Smooth muscle cell (in vitro differentiated cells): Measurements from ENCODE around the gene GRPEL2. TPM values are rescaled to one million over a fixed set of nuclear protein-coding genes. Genes with fewer than 3 reads are reported as not detected.

Experiments
- DNase-seq: peaks from one replicate; lab custom pipeline; 2025; ENCODE audit not compliant: unreplicated experiment; lab: John Stamatoyannopoulos, UW
- H2AFZ ChIP-seq: fragments of 200-600 bp; sonication (generic); 2 replicates; pipeline ENCODE4 v1.6.0; 2016; ENCODE audit warnings: antibody characterized with exemption, low read depth, mild to moderate bottlenecking
- H3F3A ChIP-seq: fragments of 200-600 bp; sonication (generic); 2 replicates; pipeline ENCODE4 v1.6.0; 2017; ENCODE audit warnings: antibody characterized with exemption, low read depth
- H3K27ac ChIP-seq: fragments of 200-600 bp; sonication (generic); 2 replicates; pipeline ENCODE4 v1.5.1; 2016; ENCODE audit warnings: low read depth, mild to moderate bottlenecking
- H3K27me3 ChIP-seq: fragments of 200-600 bp; sonication (generic); 2 replicates; pipeline ENCODE4 v1.6.1; 2016; ENCODE audit warnings: low read depth, mild to moderate bottlenecking
- H3K36me3 ChIP-seq: fragments of 200-600 bp; sonication (generic); 2 replicates; pipeline ENCODE4 v1.5.1; 2016; ENCODE audit warnings: low read depth
- H3K4me1 ChIP-seq: fragments of 200-600 bp; sonication (generic); 2 replicates; pipeline ENCODE4 v1.5.1; 2016; ENCODE audit warnings: low read depth
- H3K4me2 ChIP-seq: fragments of 200-600 bp; sonication (generic); 2 replicates; pipeline ENCODE4 v1.6.0; 2016; ENCODE audit warnings: mild to moderate bottlenecking
- H3K4me3 ChIP-seq: fragments of 200-600 bp; sonication (generic); 2 replicates; pipeline ENCODE4 v1.5.1; 2016; ENCODE audit warnings: mild to moderate bottlenecking
- H3K79me2 ChIP-seq: fragments of 200-600 bp; sonication (generic); 2 replicates; pipeline ENCODE4 v1.6.0; 2016; ENCODE audit warnings: low read depth, mild to moderate bottlenecking
- H3K9ac ChIP-seq: fragments of 200-600 bp; sonication (generic); 2 replicates; pipeline ENCODE4 v1.6.0; 2016; ENCODE audit warnings: low read depth
- H3K9me3 ChIP-seq: fragments of 200-600 bp; sonication (generic); replicated peaks from 2 replicates; pipeline ENCODE4 v1.5.1; 2016; ENCODE audit warnings: low read depth
- H4K20me1 ChIP-seq: fragments of 200-600 bp; sonication (generic); 2 replicates; pipeline ENCODE4 v1.6.0; 2016; ENCODE audit warnings: low read depth
- CTCF ChIP-seq: fragments of 200-600 bp; sonication (generic); IDR thresholded peaks from 2 replicates; pipeline ENCODE4 v1.5.1; 2017; ENCODE audit warnings: borderline replicate concordance, mild to moderate bottlenecking, antibody characterized with exemption; ENCODE audit not compliant: insufficient read depth, poor library complexity, severe bottlenecking
- WGBS: methylation state at CpG from one replicate; pipeline ENCODE4 v1.1.7; 2016; ENCODE audit warnings: low lambda C conversion rate; 5-methylcytosine and 5-hydroxymethylcytosine counted together
- polyA plus RNA-seq: library from polyadenylated mRNA; unstranded; fragments of >200 nt; fragmentation: Nextera tagmentation; extraction: Ambion mirVana; gene quantifications from 2 replicates; pipeline ENCODE4 v1.2.1, GENCODE V29; 2016
- total RNA-seq: library from RNA; depleted of rRNA; stranded (reverse); fragments of >200 nt; gene quantifications from 2 replicates; pipeline ENCODE4 v1.2.3, GENCODE V29; 2014

Gene GRPEL2
- total and polyA plus RNA-seq, 2 experiments from 2014 or later = 5.2 to 13.0 TPM

- no peaks in the 10 kb centered on the region for H3K27me3 ChIP-seq
- no peak overlapping the region for H3K4me3 ChIP-seq
- H3K4me1 ChIP-seq = peaks cover 15% of the 10 kb centered on the region
- H4K20me1 ChIP-seq = no peaks in the 10 kb centered on the region
- peak overlapping the region; percentile 47 for H2AFZ ChIP-seq
- H3K9ac ChIP-seq = no peak overlapping the region
- no peaks in the 10 kb centered on the region for H3K36me3 ChIP-seq
- no peaks in the 10 kb centered on the region for H3K9me3 ChIP-seq
- no peaks in the 10 kb centered on the region for H3K79me2 ChIP-seq
- H3K4me2 ChIP-seq = peak overlapping the region; percentile 20
- peak overlapping the region; percentile 91 for H3K27ac ChIP-seq
- DNase-seq = no peak
- no peak for TF ChIP-seq CTCF
- peaks cover 31% of the 10 kb centered on the region for H3F3A ChIP-seq
Measured at GRCh38 chr5:149399775-149400174, 54.5 kb downstream of the GRPEL2 start.

- H4K20me1 ChIP-seq = no peaks in the 10 kb centered on the region
- 19% methylated on average over 6 of the region's 6 CpGs for WGBS
- no peaks in the 10 kb centered on the region for H3K36me3 ChIP-seq
- peaks cover 36% of the 10 kb centered on the region for H3F3A ChIP-seq
- peaks cover 20% of the 10 kb centered on the region for H3K4me1 ChIP-seq
- H2AFZ ChIP-seq = peak overlapping the region; percentile 47
- no peak for TF ChIP-seq CTCF
- H3K4me3 ChIP-seq = no peak overlapping the region
- no peaks in the 10 kb centered on the region for H3K27me3 ChIP-seq
- H3K27ac ChIP-seq = peak overlapping the region; percentile 91
- DNase-seq = no peak
- no peak overlapping the region for H3K9ac ChIP-seq
- no peaks in the 10 kb centered on the region for H3K79me2 ChIP-seq
- peak overlapping the region; percentile 20 for H3K4me2 ChIP-seq
- no peaks in the 10 kb centered on the region for H3K9me3 ChIP-seq
Measured at GRCh38 chr5:149400304-149400703, 55.0 kb downstream of the GRPEL2 start.

- no peaks in the 10 kb centered on the region for H3K36me3 ChIP-seq
- H3K4me1 ChIP-seq = peaks cover 28% of the 10 kb centered on the region
- H3K27me3 ChIP-seq = no peaks in the 10 kb centered on the region
- peak overlapping the region; percentile 91 for H3K27ac ChIP-seq
- peaks cover 44% of the 10 kb centered on the region for H3F3A ChIP-seq
- no peak overlapping the region for H3K9ac ChIP-seq
- H3K4me2 ChIP-seq = no peak overlapping the region
- no peak for DNase-seq
- 98% methylated on average over 2 of the region's 2 CpGs for WGBS
- no peak for TF ChIP-seq CTCF
- H3K9me3 ChIP-seq = no peaks in the 10 kb centered on the region
- H3K79me2 ChIP-seq = no peaks in the 10 kb centered on the region
- no peak overlapping the region for H3K4me3 ChIP-seq
- no peak overlapping the region for H2AFZ ChIP-seq
- no peaks in the 10 kb centered on the region for H4K20me1 ChIP-seq
Measured at GRCh38 chr5:149401051-149401450, 55.8 kb downstream of the GRPEL2 start.

- Histone ChIP-seq H4K20me1 (peaks cover 1% of the 10 kb centered on the region), H3K9me3 (no peaks in the 10 kb centered on the region), H2AFZ (no peak overlapping the region), H3K27me3 (no peaks in the 10 kb centered on the region), H3K36me3 (no peaks in the 10 kb centered on the region), H3F3A (peaks cover 45% of the 10 kb centered on the region), H3K4me1 (peaks cover 39% of the 10 kb centered on the region), H3K27ac (peak overlapping the region; percentile 95), H3K4me3 (no peak overlapping the region), H3K9ac (no peak overlapping the region), H3K79me2 (peaks cover 7% of the 10 kb centered on the region), H3K4me2 (no peak overlapping the region)
- no peak for TF ChIP-seq CTCF
- WGBS = 84% methylated on average over 3 of the region's 3 CpGs
- DNase-seq = no peak
Measured at GRCh38 chr5:149402291-149402690, 57.0 kb downstream of the GRPEL2 start.
